Large intestine (tissue), 3 donors: ENCODE measurements around the gene NELFCD. TPM values are rescaled to one million over a fixed set of nuclear protein-coding genes. Genes with fewer than 3 reads are reported as not detected.
"Not testable (repeated sequence)": the region's sequence is repeated elsewhere in the genome, so short reads cannot be mapped to it uniquely, and the experiment has no call there.

Experiments used
- DNase-seq, 2 donors: peaks; one replicate each; pipeline versions ENCODE4 v3.0.0 to v3.0.0-alpha.2; 2013
- H3K27ac ChIP-seq: one replicate; pipeline ENCODE4 v1.5.1; 2013; ENCODE audit warnings: low read length
- H3K27me3 ChIP-seq: 2 replicates; pipeline ENCODE4 v1.6.1; 2013; ENCODE audit warnings: low read length; ENCODE audit not compliant: control insufficient read depth, insufficient read depth
- H3K36me3 ChIP-seq: 2 replicates; pipeline ENCODE4 v1.6.1; 2013; ENCODE audit warnings: low read length; ENCODE audit not compliant: control insufficient read depth, insufficient read depth
- H3K4me1 ChIP-seq: one replicate; pipeline ENCODE4 v1.6.1; 2013; ENCODE audit warnings: low read length; ENCODE audit not compliant: control insufficient read depth, insufficient read depth
- H3K4me3 ChIP-seq: one replicate; pipeline ENCODE4 v1.5.1; 2013; ENCODE audit warnings: low read length
- H3K9me3 ChIP-seq: one replicate; pipeline ENCODE4 v1.6.1; 2013; ENCODE audit warnings: mild to moderate bottlenecking, low read depth, low read length, moderate library complexity; ENCODE audit not compliant: control insufficient read depth
- WGBS: methylation state at CpG from one replicate; pipeline ENCODE4 v1.1.5; 2013; ENCODE audit warnings: low lambda C conversion rate; ENCODE audit not compliant: insufficient coverage; 5-methylcytosine and 5-hydroxymethylcytosine counted together
- polyA plus RNA-seq: library from polyadenylated mRNA; unstranded; fragments of 120-200 nt; gene quantifications from one replicate; pipeline ENCODE4 v1.2.1, GENCODE V29; 2013

Gene NELFCD
- polyA plus RNA-seq, 1 donor = 82.0 TPM

GRCh38 chr20:59035381-59035780 is 54.3 kb downstream of the NELFCD start:
- Histone ChIP-seq H3K4me3 (no peak overlapping the region), H3K27ac (no peak overlapping the region), H3K9me3 (no peaks in the 10 kb centered on the region), H3K27me3 (no peaks in the 10 kb centered on the region), H3K36me3 (peaks cover 42% of the 10 kb centered on the region), H3K4me1 (peaks cover 14% of the 10 kb centered on the region)
- no peak for DNase-seq
- 100% methylated on average over 1 of the region's 3 CpGs for WGBS

- Histone ChIP-seq H3K27ac (no peak overlapping the region), H3K27me3 (no peaks in the 10 kb centered on the region), H3K4me3 (no peak overlapping the region), H3K36me3 (peaks cover 42% of the 10 kb centered on the region), H3K4me1 (peaks cover 22% of the 10 kb centered on the region), H3K9me3 (no peaks in the 10 kb centered on the region)
- no CpG with 5 or more reads among the region's 12 CpGs for WGBS
- no peak for DNase-seq
Observed at GRCh38 chr20:59037386-59037785, 56.3 kb downstream of the NELFCD start.

- Histone ChIP-seq H3K36me3 (peaks cover 42% of the 10 kb centered on the region), H3K4me3 (no peak overlapping the region), H3K27me3 (no peaks in the 10 kb centered on the region), H3K27ac (no peak overlapping the region), H3K9me3 (no peaks in the 10 kb centered on the region), H3K4me1 (peaks cover 23% of the 10 kb centered on the region)
- WGBS = no CpG with 5 or more reads among the region's 1 CpG
- DNase-seq = no peak
Observed at GRCh38 chr20:59039233-59039632, 58.2 kb downstream of the NELFCD start.

GRCh38 chr20:59040667-59041066 is 59.6 kb downstream of the NELFCD start:
- peak overlapping the region; percentile 94 for H3K4me3 ChIP-seq
- DNase-seq = peak; percentile 73 to 89
- no peaks in the 10 kb centered on the region for H3K9me3 ChIP-seq
- no peaks in the 10 kb centered on the region for H3K27me3 ChIP-seq
- WGBS = 25% methylated on average over 2 of the region's 5 CpGs
- peak overlapping the region; percentile 84 for H3K27ac ChIP-seq
- peaks cover 23% of the 10 kb centered on the region for H3K4me1 ChIP-seq
- H3K36me3 ChIP-seq = peaks cover 29% of the 10 kb centered on the region

GRCh38 chr20:59041487-59041886 is 60.4 kb downstream of the NELFCD start:
- H3K27me3 ChIP-seq, H3K9me3 ChIP-seq, DNase-seq: not testable (repeated sequence)
- peaks cover 21% of the 10 kb centered on the region for H3K36me3 ChIP-seq
- H3K27ac ChIP-seq = peak overlapping the region; percentile 84
- 100% methylated on average over 2 of the region's 16 CpGs for WGBS
- peaks cover 23% of the 10 kb centered on the region for H3K4me1 ChIP-seq
- peak overlapping the region; percentile 94 for H3K4me3 ChIP-seq

- peaks cover 29% of the 10 kb centered on the region for H3K4me1 ChIP-seq
- peak within 1 kb of the TSS; percentile 84 for H3K27ac ChIP-seq
- no CpG with 5 or more reads among the region's 50 CpGs for WGBS
- H3K27me3 ChIP-seq = no peaks in the 10 kb centered on the region
- H3K36me3 ChIP-seq = peaks cover 16% of the 10 kb centered on the region
- peak within 1 kb of the TSS; percentile 94 for H3K4me3 ChIP-seq
- no peaks in the 10 kb centered on the region for H3K9me3 ChIP-seq
- DNase-seq = peak in 1 of 2 donors; percentile 71
Observed at GRCh38 chr20:59042151-59042795, 61.2 kb downstream of the NELFCD start, which contains the start of gene PRELID3B. Gene PRELID3B, minus strand, starts transcription at chr20:59042786. Its CDS starts 56 bp downstream, at chr20:59042730.

- peaks cover 8% of the 10 kb centered on the region for H3K36me3 ChIP-seq
- no peaks in the 10 kb centered on the region for H3K27me3 ChIP-seq
- H3K4me3 ChIP-seq = peak overlapping the region; percentile 94
- H3K4me1 ChIP-seq = peaks cover 35% of the 10 kb centered on the region
- H3K27ac ChIP-seq = peak overlapping the region; percentile 84
- H3K9me3 ChIP-seq = no peaks in the 10 kb centered on the region
- WGBS = no CpG with 5 or more reads among the region's 66 CpGs
- peak; percentile 95 for DNase-seq
Observed at GRCh38 chr20:59042796-59043631, 62.0 kb downstream of the NELFCD start.

- peaks cover 5% of the 10 kb centered on the region for H3K36me3 ChIP-seq
- H3K27me3 ChIP-seq = no peaks in the 10 kb centered on the region
- no peak overlapping the region for H3K4me3 ChIP-seq
- WGBS = no CpG with 5 or more reads among the region's 3 CpGs
- H3K9me3 ChIP-seq = no peaks in the 10 kb centered on the region
- peaks cover 35% of the 10 kb centered on the region for H3K4me1 ChIP-seq
- no peak overlapping the region for H3K27ac ChIP-seq
- no peak for DNase-seq
Observed at GRCh38 chr20:59043698-59044097, 62.6 kb downstream of the NELFCD start.

GRCh38 chr20:59044295-59044694 is 63.2 kb downstream of the NELFCD start:
- H3K36me3 ChIP-seq = peaks cover 5% of the 10 kb centered on the region
- H3K4me3 ChIP-seq = no peak overlapping the region
- no CpG with 5 or more reads among the region's 3 CpGs for WGBS
- peaks cover 34% of the 10 kb centered on the region for H3K4me1 ChIP-seq
- DNase-seq = no peak
- H3K27me3 ChIP-seq = no peaks in the 10 kb centered on the region
- H3K27ac ChIP-seq = no peak overlapping the region
- H3K9me3 ChIP-seq = no peaks in the 10 kb centered on the region
